HG03139 (cell line): ENCODE results near the gene TRIO.

Experiments used
- ATAC-seq: cut with Tn5 transposase; IDR thresholded peaks from one replicate; pipeline ENCODE4 v1.9.1; 2021; ENCODE audit not compliant: unreplicated experiment

Gene TRIO

DNA sequence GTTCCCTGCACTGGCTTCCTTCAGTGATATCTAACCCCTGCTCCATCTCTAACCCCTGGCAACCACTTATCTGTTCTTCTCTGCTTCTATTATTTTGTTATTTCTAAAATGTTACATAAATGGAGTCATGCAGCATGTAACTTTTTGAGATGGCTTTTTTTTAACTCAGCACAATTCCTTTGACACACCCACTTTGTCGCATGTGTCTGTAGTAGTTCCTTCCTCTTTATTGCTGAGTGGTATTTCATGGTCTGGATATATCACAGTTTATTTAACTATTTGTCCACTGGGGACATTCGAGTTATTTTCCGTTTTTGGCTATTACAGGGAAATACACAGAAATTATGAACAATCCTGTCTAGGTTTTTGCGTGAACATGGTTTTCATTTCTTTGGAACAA is 200.2 kb downstream of the TRIO start:
- no peak for ATAC-seq

DNA sequence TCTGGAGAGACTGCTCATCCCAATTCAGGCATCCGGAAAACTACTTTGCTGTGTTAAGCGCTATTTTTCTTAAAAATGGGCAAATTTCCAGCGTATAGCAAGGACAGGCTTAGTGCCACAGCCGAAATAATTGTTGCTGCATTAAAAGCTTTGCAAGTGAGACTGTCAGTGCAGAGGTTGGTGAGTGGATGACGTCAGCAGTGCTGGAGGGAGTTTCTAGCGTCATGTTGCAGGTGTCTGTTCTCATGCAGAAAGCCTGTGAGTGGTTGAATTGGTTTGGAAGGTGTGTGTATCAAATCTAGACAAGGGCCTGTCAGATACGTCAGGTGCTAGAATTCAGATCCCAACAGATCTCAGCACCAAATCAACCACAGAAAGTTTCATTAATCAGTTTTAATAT is 204.4 kb downstream of the TRIO start:
- ATAC-seq: no peak

DNA sequence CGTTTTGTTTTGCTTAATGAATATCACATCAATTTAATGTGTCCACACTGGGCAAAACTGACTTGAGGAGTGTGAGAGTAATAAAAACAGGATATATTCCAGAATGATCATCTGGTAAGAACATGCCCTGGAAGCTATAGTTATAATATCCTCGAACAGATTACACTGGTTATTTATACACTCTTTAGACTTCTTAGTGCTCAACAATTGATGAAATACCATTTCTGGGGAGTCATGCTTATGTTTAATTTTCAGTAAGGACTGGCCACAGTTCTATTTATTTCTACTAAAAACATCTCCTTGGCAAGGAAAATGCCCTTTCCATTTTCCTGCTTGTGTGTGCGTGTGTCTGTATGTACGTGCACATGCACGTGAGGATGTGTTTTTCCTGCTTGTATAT is 205.0 kb downstream of the TRIO start:
- no peak for ATAC-seq

DNA sequence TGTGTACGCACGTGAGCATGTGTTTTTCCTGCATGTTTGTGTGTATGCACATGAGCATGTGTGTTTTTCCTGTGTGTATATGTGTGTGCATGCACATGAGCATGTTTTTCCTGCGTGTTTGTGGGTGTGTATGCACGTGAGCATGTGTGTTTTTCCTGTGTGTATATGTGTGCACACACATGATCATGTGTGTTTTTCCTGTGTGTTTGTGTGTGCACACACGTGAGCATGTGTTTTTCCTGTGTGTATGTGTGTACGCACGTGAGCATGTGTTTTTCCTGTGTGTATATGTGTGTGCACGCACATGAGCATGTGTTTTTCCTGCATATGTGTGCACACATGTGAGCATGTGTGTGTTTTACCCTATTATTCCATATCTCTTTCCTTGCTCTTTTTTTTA is 205.9 kb downstream of the TRIO start:
- ATAC-seq: no peak

DNA sequence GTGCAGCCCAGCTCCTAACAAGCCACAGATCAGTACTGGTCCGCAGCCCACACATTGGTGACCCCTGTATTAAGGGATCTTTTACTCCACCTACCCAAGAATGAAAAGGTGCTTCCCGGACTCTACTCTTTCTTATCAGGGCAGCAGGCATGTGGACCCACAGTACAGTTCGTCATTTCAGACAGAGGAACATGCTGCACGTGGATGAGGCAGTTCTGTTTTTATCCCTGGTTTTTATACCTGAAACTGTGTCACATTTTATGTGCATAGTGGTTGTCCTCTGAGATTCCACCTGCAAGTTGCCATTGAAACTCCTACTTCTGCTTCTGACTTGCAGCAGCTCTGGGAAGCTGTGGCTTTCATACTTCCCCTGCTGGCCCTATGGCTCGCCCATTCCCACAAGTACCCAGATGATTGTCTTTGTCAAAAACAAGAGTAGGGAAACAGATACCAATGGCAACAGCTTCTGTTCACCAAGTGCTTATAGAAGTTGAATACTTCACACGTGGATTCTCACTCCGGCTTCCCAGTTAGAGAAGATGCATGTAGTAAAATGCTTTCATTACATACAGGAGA is 208.0 kb downstream of the TRIO start:
- ATAC-seq: no peak

DNA sequence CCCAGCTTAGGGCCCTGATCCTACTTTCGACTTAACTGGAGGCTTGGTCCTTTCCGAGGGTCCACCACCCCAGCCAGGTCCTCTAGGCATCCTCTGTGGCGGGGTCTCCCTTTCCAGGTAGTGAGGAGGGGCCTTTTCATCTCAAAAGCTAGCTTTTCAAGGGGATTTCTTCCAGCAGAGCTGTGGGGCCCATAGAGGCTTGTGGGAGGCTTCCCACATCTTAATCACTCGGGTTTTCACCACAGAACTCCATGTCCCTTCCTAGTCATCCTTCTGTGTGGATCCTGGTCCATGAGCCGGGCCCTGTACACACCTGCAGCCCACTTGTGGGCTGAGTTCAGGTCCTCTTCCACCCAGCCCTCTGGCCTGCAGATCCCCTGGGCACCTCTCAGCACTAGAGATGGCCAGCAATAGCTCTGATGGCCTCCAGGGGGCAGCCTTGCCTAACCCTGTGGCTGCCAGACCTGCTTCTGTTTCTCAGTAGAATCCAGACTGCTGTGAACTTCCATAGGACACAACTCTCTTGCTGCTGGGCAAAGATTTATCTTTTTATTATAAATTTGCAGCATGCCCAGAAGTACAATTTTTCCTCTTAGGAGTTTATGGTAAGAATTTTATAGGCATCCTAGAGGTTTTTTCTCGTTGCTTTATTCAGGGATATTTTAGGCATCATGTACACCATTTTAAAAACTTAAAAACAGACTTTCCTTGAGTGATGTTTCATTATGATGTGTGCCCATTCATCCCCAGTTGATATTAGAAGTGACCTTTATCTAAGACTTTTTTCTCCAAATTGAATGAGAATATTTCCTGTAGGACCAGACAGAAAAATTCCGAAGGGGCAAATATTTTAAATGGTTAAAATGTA is 208.9 kb downstream of the TRIO start:
- ATAC-seq: peak; percentile 86

DNA sequence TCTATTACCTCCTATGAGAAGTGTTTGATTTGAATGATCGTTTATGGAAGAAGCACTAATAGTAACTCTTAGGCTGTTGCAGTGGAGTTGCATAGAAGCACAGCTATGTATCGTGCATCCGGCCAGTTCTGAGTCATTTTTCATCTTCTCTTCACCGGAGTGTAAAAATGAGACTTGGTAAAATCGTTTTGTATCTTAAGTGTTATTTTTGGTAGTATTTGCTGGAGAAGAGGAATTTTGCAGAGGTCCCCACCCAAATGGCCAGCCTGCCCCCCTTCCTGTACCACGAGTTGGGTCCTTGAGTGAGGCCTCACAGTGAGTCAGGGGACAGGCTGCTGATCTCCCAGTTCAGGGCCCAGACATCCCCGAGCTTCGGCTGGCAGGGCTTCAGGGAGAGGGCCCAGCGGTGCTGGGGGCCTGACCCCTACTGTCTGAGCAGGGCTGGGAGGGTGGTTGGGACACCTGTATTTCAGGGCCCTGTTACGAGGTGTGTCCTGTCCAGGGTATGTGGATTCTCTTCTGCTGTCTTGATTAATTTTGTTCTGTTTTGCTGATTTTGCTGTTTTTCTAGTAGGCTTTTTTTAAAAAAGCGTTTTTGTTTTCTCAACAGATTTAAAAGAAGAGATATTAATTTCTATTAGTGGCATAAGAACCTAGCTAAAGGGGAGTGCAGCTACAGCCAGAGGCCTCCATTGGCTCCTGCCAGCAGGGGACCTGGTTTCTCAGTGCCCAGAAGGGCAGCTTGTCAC is 210.8 kb downstream of the TRIO start:
- ATAC-seq: no peak

DNA sequence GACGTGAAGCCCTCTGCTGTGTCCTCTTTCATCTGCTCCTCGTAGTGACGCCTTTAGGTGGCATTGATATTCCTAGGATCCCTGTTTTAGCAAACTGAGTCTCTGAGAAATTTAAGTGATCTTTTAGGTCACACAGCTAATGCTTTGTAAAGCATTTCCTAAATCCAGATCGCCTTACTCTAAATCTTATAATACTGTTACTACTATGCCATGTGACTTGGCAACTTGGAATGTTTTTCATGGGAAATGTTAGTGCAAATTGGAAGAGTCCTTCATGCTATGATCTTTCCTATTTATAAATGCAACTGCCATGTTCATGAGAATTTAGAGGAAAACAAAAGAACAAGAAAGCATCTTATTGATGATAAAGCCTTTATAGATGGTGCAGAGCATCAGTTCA is 212.2 kb downstream of the TRIO start:
- ATAC-seq: no peak

DNA sequence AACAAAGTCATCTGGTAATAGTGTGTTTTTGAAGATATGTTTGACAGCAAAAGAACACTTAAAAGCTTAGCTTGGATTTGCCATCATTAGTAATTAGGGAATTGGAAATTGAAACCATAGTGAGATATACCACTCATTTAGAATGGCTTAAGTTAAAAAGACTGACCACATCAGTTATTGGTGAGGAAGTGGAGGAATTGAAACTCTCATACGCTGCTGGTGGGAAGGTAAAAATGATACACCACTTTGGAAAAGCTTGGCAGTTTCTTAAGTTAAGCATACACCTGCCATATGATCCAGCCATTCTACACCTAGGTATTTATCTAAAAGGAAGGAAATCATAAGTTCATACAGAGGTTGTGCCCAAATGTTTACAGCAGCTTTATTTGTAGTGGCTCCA is 213.2 kb downstream of the TRIO start:
- no peak for ATAC-seq

DNA sequence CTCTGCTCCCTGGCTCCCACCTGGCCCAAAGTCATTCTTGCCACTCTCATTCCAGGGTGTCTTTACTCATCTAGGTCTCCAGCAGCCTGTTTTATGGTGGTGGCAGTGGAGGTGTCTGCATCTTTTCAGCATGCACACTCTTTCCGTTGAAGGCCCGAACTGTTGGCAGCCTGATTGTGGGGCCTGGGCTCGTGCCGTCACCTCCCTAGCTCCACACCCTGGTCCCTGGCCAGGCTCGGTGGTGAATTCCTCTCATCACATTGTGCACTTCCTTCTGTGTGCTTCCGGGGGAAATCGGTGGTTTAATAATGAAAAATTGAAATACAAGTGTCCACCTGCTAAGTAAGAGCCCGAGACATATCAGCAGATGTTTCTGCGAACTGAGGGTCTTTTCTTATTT is 214.3 kb downstream of the TRIO start:
- ATAC-seq: no peak

DNA sequence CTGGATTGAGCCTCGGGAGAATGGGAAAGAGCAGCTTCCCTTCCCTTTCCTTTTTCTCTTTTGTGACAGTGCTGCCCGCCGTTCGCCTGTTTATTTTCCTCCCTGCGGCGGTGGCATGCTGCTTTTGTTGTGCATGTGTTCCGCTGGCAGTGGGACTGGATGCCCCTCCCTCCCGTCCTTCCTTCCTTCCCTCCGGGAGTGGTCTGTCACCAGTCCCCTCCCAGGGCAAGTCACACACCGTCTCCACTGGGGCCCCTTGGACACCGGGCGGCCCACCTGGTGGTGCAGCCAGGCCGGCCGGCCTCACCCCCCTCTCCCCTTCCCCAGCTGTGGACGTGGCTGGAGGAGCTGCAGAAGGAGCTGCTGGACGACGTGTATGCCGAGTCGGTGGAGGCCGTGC is 214.7 kb downstream of the TRIO start:
- no peak for ATAC-seq

DNA sequence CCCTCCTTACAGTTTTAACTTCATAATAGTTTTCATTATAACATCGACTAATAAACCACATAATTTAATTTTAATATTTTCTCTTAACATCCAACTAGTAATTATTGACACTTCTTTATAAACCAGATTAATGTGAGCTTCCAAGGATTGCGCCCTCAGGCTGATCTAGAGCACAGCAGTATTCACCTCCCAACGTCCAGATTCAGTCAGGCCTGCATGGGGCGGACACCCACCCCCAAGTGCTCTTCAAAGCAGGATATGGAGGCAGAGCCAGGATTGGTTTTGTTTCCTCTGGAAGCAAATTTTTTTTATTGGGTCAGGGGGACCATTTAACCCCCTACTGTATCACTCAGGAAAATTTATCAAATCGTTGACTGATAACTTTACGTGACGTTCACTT is 215.4 kb downstream of the TRIO start:
- no peak for ATAC-seq

DNA sequence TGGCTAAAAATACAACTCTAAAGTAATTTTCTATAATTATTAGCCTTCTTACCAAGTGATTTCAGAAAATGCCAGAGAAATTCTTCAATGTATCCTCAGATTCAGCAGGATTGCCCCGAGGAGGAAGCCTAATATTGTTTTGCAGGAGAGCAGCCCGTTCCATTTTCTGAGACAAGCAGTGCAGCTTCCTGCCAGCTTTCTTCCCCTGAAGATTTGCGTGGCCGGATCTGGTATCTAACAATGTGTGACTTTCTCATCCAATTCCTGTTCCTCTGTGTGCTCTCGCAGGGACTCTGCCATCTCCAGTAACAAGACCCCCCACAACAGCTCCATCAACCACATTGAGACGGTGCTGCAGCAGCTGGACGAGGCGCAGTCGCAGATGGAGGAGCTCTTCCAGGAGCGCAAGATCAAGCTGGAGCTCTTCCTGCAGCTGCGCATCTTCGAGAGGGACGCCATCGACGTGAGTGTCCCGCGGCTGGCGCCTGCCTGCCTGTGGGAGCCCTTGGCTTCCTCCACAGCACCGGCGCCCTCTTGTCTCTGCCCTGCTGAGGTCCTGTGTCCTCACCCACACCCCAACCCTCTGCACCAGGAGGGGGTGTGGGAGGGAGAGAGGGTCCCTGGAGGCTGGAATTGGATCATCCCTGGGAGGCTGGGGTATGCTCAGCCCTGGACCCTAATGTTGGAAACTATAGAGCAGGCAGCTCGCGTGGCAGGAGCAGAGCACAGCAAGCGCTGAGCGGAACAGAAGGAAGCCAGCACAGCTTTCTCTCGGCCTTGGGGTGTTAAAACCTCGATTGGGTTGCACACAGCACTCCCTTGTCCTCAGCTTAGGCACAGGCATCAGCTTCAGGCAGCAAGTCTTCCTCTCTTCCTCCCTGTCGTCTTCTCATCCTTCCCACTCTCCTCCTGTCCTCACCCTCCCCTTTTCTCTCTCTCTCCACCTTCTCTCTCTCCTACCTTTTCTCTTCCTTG is 216.2 kb downstream of the TRIO start:
- no peak for ATAC-seq

DNA sequence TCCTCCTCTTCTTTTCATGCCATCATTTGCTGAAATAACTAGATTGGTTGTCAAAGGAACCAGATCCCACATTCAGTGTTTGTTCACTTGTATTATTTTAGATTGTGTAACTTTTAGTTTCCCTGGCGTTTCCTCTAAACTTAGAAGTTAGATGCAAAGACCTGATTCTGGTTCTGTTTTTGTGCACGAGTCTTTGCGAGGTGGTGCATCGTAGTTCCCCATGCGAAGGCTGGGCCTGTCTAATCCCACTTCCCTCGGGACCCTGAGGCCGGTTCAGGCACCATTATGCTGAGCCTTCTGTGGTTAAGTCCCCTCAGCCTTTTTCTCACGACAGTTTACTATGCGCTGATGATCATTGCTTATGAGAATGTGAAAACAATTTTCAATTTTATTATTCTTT is 219.3 kb downstream of the TRIO start:
- no peak for ATAC-seq

DNA sequence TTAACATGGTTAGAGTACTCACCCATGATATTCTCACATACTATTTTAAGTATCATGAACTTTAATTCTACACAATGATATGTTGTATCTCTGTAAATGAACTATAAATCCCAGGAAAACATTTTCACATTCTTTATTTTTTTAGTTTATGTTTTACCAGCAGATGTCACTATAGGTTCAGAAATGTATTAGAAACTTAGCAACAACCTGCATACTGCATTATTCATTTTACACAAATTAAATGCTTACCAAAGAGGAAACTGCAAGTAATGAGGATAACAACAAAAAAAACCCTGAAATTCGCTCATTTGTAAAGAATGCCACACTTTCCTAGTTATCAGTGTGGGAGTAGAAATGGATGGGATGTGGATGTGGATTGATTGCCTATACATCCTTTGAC is 221.0 kb downstream of the TRIO start:
- ATAC-seq: no peak

DNA sequence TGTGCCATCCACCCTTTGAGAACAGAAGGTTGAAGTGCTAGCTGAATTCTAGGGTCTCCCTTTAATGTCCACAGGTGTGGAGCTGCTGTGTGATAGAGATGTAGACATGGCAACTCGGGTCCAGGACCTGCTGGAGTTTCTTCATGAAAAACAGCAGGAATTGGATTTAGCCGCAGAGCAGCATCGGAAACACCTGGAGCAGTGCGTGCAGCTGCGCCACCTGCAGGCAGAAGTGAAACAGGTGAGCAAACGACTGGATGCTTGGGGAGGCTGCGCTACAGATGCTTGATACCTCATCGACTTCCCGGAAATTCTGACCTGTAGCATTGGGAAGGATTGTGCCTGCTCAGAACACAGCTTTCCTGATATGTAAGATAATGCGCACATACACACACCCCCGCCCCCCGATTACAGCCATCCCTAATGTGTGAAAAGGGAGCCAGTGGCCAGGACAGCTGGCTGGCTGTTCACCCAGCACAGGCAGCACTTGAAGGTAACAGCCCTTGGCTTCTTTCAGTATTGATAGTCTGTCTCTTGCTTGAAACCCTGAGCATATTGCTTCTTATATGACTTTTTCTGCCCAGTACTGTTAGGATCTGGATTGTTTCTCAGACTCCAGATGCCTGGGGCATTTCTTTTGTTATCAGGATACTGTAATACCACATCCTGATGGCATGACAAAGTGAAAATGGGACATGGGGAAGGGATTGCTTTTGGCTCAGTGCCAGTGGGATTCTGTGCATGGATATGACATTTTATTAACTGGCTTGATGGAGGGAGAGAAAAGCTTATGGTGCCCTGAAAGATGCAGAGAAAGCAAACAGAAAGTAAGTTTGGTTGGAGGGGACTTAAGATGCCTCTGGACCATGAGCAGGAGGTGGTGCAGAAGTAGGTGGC is 221.7 kb downstream of the TRIO start:
- no peak for ATAC-seq

DNA sequence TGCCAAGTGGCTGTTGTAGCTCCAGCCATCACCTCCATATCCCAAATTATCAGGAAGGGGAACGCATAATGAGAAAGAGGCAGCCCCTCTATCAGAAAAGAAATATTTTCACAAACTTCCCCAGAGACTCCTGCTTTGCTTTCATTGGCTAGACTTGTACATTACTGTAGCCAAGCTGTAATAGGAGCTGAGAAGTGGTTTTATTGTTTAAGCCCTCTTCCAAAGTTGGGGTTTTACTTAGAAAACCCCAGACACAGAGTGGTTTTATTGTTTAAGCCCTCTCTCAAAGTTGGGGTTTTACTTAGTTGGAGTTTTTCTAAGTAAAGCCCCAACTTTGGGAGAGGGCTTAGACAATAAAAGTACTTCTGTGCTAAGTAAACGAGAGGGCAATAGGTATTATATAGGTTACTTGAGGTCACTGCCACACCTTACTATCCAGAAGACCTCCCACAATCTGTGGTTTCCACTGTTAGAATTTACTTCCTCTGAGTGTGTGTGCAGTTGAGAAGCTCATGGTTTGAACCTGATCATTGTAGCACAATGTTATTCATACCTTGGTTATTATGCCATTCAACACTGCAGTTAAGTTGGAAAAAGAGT is 222.8 kb downstream of the TRIO start:
- no peak for ATAC-seq

DNA sequence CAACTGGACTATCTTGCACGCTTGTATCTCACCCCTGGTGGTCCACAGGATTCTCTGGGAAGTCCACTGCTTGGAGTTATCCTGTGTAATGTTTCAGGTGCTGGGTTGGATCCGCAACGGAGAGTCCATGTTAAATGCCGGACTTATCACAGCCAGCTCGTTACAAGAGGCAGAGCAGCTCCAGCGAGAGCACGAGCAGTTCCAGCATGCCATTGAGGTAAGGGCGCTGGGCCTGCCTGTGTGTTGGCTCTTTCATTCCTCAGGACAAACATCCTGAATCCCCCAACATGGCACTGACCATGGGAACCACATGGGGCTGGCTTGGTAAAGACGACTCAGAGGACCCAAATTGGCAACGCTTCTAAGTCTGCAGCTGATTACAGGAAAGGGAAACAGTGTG is 223.6 kb downstream of the TRIO start:
- no peak for ATAC-seq

DNA sequence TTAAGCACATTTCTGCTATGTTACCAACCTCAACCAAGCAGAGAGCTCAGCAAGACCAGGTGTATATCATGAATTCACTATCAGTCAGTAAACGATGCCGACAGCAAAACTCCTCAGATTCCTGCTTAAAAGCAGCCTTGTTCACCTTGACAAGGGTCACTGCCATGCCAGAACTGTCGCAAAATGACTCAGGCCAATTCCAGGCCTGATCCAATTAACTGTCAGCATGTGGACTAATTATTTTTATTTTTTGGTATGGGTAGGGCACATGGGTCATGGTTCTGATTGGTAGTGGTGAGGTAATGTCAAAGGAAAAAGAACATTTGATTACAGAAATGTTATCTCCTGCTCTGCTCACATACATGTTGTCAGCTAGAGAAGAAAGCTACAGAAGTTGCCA is 224.2 kb downstream of the TRIO start:
- no peak for ATAC-seq

DNA sequence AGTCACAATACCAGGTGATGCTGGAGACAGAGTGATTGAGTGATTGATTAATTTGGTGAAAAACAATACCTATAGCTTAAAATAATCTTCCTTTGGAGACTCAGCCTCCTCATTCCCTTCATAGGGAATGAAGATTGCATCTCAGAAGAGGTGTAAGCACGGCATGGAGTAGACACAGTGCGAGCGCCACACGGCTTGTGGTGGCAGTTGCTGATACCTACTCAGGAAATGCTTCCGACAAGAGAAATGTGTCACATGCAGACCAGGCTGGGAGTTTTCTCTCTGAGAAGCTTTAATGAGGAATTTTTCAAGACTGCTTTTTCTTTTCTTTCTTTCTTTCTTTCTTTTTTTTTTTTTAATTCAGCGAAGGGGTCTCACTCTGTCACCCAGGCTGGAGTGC is 226.6 kb downstream of the TRIO start:
- no peak for ATAC-seq
